ENCODE data around the gene RBSN. TPM values are rescaled to one million over a fixed set of nuclear protein-coding genes. Genes with fewer than 3 reads are reported as not detected.

The RBSN gene
- total and polyA plus RNA-seq, 2 of the 4 experiments (the other 2 are of a cell fraction) = 8.7 to 33.7 TPM

DNA sequence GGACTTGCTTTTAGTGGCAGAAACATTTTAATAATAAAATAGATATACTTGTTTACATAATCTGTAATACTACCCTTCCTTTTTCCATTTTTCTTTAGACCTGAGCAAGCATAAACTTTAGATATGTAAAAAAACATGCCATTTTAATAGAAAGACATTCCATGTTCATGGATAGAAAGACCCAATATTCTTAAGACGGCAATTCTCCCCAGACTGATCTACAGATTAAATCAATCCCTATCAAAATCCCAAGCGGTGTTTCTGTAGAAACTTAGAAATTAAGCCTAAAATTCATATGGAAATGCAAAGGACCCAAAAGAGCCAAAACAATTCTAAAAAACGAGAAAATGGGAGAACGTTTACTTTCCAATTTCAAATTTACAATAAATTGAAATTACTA lies 45.4 kb downstream of the RBSN start:
- H3K14ac ChIP-seq (replicated peaks; ENCODE audit: low read depth, low read length) = no peak overlapping the region
- no peak overlapping the region for H3K4me3 ChIP-seq (ENCODE audit: insufficient read depth, low read depth, low read length)
- H3K56ac ChIP-seq (ENCODE audit: extremely low read depth, insufficient read depth, low read length) = no peak overlapping the region
- intact Hi-C loops (cut with micrococcal nuclease) (loop anchor here (5.0 kb wide), 1 partner anchor 126 kb away; no protein-coding TSS in a partner anchor), dilution Hi-C loops (cut with HindIII; ENCODE audit: low sequenced_read_pairs, unreplicated experiment) (no loop called here), in situ Hi-C loops (cut with MboI; ENCODE audit: low sequenced_read_pairs) (no loop called here)
- H3K9me1 ChIP-seq (ENCODE audit: insufficient read depth, low read length) = no peaks in the 10 kb centered on the region; the same call in 1 of the 2 replicates
- peaks cover 43 to 48% of the 10 kb centered on the region in 2 experiments for H3K79me1 ChIP-seq (ENCODE audit: low read depth in 1 of 2, low read length in 2 of 2)
- H2BK20ac ChIP-seq (ENCODE audit: low read depth, low read length) = no peak overlapping the region
- H2AK5ac ChIP-seq (ENCODE audit: low read depth, low read length) = no peak overlapping the region
- no peak overlapping the region for H3K4me2 ChIP-seq (ENCODE audit: low read depth, low read length)
- no peak overlapping the region for H2AFZ ChIP-seq (replicated peaks; ENCODE audit: low read length, poor library complexity)
- ChIA-PET CTCF (no interaction called here), POLR2A (ENCODE audit: unreplicated experiment) (no interaction called here)
- H3K18ac ChIP-seq (ENCODE audit: low read depth, low read length) = no peak overlapping the region
- TF ChIP-seq POLR2A (IDR thresholded peaks at IDR 0.05; ENCODE audit: low read depth, low read length) = no peak
- no peak for TF ChIP-seq SMC3 (IDR thresholded peaks at IDR 0.05; ENCODE audit: low read depth, low read length)
- no peak for TF ChIP-seq MAFK (IDR thresholded peaks at IDR 0.05; ENCODE audit: low read depth, low read length)
- TF ChIP-seq RAD21 (IDR thresholded peaks at IDR 0.05; ENCODE audit: low read length) = no peak
- no peak for TF ChIP-seq CHD1 (IDR thresholded peaks at IDR 0.05; ENCODE audit: low read depth, low read length)
- TF ChIP-seq, protein P1, sequence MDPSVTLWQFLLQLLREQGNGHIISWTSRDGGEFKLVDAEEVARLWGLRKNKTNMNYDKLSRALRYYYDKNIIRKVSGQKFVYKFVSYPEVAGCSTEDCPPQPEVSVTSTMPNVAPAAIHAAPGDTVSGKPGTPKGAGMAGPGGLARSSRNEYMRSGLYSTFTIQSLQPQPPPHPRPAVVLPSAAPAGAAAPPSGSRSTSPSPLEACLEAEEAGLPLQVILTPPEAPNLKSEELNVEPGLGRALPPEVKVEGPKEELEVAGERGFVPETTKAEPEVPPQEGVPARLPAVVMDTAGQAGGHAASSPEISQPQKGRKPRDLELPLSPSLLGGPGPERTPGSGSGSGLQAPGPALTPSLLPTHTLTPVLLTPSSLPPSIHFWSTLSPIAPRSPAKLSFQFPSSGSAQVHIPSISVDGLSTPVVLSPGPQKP (IDR thresholded peaks at IDR 0.05; ENCODE audit: borderline replicate concordance, low read depth, low read length) = no peak
- no peak for TF ChIP-seq NFE2L2 (IDR thresholded peaks at IDR 0.05; ENCODE audit: low read depth, low read length)
- TF ChIP-seq CEBPB (IDR thresholded peaks at IDR 0.05; ENCODE audit: low read depth, low read length) = no peak
- TF ChIP-seq, protein P2, sequence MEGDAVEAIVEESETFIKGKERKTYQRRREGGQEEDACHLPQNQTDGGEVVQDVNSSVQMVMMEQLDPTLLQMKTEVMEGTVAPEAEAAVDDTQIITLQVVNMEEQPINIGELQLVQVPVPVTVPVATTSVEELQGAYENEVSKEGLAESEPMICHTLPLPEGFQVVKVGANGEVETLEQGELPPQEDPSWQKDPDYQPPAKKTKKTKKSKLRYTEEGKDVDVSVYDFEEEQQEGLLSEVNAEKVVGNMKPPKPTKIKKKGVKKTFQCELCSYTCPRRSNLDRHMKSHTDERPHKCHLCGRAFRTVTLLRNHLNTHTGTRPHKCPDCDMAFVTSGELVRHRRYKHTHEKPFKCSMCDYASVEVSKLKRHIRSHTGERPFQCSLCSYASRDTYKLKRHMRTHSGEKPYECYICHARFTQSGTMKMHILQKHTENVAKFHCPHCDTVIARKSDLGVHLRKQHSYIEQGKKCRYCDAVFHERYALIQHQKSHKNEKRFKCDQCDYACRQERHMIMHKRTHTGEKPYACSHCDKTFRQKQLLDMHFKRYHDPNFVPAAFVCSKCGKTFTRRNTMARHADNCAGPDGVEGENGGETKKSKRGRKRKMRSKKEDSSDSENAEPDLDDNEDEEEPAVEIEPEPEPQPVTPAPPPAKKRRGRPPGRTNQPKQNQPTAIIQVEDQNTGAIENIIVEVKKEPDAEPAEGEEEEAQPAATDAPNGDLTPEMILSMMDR (conservative IDR thresholded peaks at IDR 0.05; ENCODE audit: low read depth, low read length) = no peak
- no peak for TF ChIP-seq RFX5 (IDR thresholded peaks at IDR 0.05; ENCODE audit: low read depth, low read length)
- no peak for TF ChIP-seq RCOR1 (IDR thresholded peaks at IDR 0.05; ENCODE audit: insufficient replicate concordance, low read length)
- TF ChIP-seq, protein P3, sequence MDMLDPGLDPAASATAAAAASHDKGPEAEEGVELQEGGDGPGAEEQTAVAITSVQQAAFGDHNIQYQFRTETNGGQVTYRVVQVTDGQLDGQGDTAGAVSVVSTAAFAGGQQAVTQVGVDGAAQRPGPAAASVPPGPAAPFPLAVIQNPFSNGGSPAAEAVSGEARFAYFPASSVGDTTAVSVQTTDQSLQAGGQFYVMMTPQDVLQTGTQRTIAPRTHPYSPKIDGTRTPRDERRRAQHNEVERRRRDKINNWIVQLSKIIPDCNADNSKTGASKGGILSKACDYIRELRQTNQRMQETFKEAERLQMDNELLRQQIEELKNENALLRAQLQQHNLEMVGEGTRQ (IDR thresholded peaks at IDR 0.05; ENCODE audit: low read depth, low read length) = no peak
- TF ChIP-seq FOS (IDR thresholded peaks at IDR 0.05; ENCODE audit: low read depth, low read length) = no peak
- no peak for TF ChIP-seq BHLHE40 (IDR thresholded peaks at IDR 0.05; ENCODE audit: low read depth, low read length)
- no peak for TF ChIP-seq MXI1 (IDR thresholded peaks at IDR 0.05; ENCODE audit: borderline replicate concordance, low read depth, low read length)
- no peak for TF ChIP-seq MAZ (IDR thresholded peaks at IDR 0.05; ENCODE audit: borderline replicate concordance, low read depth, low read length)
- H2BK15ac ChIP-seq (ENCODE audit: low read depth, low read length) = no peak overlapping the region
- peaks cover 3% of the 10 kb centered on the region; the same call in 1 of the 2 replicates for H3K4me1 ChIP-seq (ENCODE audit: control insufficient read depth, insufficient read depth, low read length)
- DNase-seq (no peak), ATAC-seq (ENCODE audit: low read depth) (no peak)
- peaks cover 13% of the 10 kb centered on the region for H4K20me1 ChIP-seq (ENCODE audit: insufficient read depth, low read length)
- H4K91ac ChIP-seq (ENCODE audit: insufficient read depth, low read depth, low read length) = no peak overlapping the region
- no peak overlapping the region for H3K9ac ChIP-seq (ENCODE audit: low read depth, low read length)
- H3K23ac ChIP-seq (ENCODE audit: low read depth, low read length) = no peak overlapping the region
- no peak overlapping the region for H4K8ac ChIP-seq (ENCODE audit: low read depth in 2 of 2, low read length in 2 of 2)
- peaks cover 40% of the 10 kb centered on the region for H3K36me3 ChIP-seq (ENCODE audit: control insufficient read depth, insufficient read depth, low read length)
- H4K5ac ChIP-seq (ENCODE audit: low read depth, low read length) = no peak overlapping the region
- H2AK9ac ChIP-seq (replicated peaks; ENCODE audit: low read depth, low read length, poor library complexity) = no peak overlapping the region
- H2BK120ac ChIP-seq (ENCODE audit: low read depth, low read length) = no peak overlapping the region
- no TSS peak for BruUV-seq (replicated peaks)
- WGBS, 2 experiments (ENCODE audit: extremely low coverage in 2 of 2, insufficient read length in 1 of 2) = no CpG with 5 or more reads among the region's 4 CpGs
- no peak overlapping the region for H3K27ac ChIP-seq (ENCODE audit: insufficient read depth, low read length)
- no peak overlapping the region for H3K4ac ChIP-seq (ENCODE audit: low read depth, low read length)
- H3K27me3 ChIP-seq (ENCODE audit: control insufficient read depth, insufficient read depth, low read length) = no peaks in the 10 kb centered on the region
- H2BK5ac ChIP-seq (ENCODE audit: low read depth, low read length, poor library complexity, severe bottlenecking) = no peak overlapping the region
- no peaks in the 10 kb centered on the region for H3K9me3 ChIP-seq (ENCODE audit: control insufficient read depth, insufficient read depth, low read length)

Data from IMR-90 (cell line).